ENCODE measurements around the gene MAB21L1. TPM values are rescaled to one million over a fixed set of nuclear protein-coding genes. Genes with fewer than 3 reads are reported as not detected.

The MAB21L1 gene
- total RNA-seq, 1 experiment from 2014 or later = 0.74 TPM

DNA sequence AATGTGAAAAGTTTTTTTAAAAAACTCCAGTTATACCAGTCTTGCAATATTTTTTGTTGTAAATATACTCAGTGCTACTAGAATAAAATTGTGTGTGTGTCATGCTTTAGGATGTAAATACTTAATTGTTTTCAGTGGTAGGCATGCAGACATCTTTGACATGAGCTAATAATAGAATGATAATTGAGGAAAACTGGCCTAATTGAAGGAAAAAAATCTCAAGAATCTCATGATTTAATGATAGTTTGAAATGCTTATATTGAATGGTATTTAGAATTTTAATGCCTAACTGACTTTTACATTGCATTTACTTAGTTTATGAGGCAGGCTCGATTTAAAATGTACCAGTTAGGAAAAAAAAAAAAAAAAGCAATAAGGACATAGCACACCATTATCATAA, 3.2 kb upstream of the MAB21L1 start:
- DNase-seq (ENCODE audit: low read depth) = no peak

DNA sequence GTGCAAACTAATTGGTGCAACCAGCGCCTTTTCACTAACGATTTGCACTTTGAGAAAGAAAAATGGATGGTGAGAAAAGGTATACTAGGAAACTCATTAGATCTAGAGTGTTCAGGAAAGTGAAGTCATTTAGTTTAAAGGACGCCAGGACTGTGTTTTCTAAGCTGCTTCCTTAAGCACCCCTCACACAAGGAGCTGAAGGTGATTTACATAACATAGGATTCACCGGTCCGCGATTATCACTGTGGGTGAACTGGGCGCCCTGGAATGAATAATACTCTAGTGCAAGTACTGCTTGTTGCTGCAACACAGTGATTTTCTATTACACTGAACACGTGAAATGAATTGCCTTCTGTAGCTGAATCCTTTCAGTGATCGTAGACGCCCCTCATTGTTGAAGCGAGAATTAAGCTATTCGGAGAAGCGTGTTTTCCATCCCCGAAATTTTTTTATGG, 2.6 kb upstream of the MAB21L1 start:
- DNase-seq (ENCODE audit: low read depth) = no peak

DNA sequence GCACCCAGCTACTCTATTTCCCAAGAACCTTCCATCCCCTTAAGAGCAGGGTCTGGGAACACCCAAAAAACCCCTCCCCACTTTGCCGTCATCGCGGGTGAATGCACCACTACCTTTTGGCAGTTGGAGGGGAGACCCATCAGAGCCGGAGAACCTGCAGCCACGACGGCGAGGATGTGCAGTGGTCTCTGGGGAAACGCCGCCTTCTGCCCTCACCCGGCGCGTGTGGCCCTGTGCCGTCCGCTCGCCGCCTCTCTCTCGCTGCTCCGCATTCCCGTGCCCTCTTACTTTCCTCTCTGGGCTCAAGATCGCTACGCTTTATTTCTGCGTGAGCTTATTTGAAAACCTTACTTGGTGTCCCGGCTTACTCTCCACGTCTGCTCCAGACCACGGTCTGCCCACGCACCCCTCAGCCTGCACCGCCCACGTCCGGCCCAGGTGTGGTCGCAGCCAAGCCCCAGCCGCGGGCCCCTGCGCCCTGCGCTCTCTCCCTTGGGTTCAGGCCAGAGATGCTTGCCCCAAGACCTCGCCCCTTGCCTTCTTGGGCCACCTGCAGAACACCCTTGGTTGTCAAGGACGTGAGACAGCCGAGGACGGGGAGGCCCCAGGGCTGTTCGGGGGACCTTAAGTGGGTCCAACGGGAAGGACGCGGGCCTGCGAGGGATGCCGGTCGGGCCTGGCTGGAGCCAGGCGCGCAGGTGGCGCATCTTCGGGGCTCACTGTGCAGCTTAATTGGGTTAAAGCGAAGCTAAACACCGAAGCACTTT, 2.0 kb upstream of the MAB21L1 start:
- DNase-seq (ENCODE audit: low read depth) = no peak

DNA sequence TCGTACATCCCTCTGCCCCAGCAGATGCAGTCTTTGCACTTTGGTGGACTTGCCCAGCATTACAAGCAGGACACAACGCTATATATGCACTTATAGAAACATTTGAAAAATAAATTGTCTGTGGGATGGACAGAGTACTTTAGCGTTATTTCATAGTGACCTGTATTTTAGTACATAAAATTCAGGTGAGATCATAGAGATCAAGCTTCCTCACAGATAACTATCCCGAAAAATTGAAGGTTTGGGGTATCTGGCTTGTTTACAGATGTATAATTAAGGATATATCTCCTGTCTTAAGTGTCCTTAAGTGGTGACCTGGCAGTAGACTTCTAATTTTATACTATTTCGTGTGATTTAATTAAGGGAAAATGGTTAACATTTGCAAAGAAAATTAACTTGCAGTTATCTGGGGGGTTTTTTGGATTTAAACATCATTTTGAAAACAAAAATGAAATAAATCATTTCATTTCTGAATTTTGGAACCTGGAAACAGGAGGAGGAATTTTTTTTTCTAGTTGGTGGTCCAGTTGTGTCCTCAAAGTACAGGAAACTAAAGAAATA, 977 bp upstream of the MAB21L1 start:
- no peak for DNase-seq (ENCODE audit: low read depth)

DNA sequence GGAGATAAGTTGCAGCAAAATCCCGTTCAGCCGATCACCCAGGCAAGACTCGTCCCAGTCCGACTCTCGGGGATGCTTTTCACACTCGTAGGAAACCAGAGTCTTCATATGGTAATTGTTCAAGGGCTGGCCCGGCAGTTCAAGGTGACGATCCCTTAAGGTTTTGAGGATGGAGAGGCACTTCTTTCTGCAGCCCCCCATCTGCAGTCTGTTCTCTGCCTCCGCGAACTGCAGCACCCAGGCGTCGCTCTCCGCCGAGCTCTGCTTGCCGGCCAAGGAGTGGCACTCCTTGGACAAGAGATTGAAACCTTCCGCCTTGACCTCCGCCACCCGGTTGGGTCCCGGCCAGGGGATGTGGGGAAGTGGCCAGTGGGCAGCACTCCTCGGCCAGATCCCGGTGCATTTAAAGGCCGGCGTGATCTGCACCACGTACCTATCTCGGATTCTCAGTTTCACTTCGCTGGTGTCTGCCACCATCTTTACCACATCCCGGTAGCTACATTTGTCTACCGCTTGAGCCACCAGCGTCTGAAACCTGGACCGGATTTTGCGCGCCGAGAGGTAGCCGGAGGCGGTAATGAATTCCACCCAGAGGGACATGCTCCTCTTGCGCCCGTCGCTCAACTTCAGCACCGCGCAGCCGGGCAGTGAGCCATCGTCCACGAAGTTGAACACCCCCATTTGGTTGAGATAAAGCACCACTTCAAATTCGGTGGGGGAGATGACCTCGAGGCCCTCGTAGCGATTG, 1.1 kb downstream of the MAB21L1 start:
- DNase-seq (ENCODE audit: low read depth) = peak; percentile 54

DNA sequence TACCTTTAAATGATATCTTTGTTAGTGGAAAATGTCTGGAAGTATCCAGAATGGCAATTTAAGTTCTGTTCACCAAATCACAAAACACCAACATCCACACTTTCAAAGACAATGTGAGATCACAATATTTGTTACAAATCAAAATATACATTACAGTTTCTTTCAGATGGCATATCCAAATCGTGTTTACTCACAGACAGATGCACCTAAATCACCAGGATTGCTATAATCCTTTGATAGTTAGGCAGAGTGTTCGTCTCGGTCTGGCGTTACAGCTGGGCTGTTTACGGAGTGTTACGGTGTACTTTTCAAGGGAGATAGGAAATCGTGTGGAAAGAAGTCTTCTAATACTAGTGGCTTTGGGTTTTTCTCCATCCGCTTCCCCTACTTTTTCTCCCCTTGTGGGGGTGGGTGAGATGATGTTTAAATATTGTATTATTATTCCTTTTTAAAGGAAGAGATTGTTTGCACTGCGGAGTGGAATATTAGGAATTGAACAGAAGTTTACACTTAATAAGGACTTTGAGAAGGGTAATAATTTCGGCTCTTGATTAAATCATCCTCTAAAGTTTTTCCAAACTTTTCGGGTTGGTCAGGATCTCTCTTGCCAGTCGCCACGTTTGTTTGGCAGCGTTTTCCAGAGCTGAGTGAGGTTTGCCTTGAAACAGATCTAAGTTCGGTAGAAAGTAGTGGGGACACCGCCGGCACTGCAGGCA, 1.8 kb downstream of the MAB21L1 start:
- peak; percentile 4 for DNase-seq (ENCODE audit: low read depth)

DNA sequence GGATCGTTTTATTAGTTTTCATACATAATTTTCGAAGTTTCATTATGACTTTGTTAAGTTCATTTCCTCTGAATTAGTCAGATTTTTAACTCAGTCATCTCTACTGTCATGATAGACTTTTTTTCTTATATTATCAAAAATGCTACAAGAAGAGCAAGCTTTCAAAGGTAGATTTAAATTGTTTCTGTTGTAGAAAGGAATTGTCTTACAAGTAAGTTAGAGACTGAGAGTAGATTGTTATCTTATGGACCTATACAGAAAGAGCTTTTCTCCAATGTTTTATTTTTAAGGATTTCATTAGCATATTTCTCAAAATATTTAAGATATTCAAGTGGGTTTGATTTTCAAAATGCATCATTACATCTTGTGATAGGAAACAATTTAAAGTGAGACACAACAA, 2.7 kb downstream of the MAB21L1 start:
- no peak for DNase-seq (ENCODE audit: low read depth)

DNA sequence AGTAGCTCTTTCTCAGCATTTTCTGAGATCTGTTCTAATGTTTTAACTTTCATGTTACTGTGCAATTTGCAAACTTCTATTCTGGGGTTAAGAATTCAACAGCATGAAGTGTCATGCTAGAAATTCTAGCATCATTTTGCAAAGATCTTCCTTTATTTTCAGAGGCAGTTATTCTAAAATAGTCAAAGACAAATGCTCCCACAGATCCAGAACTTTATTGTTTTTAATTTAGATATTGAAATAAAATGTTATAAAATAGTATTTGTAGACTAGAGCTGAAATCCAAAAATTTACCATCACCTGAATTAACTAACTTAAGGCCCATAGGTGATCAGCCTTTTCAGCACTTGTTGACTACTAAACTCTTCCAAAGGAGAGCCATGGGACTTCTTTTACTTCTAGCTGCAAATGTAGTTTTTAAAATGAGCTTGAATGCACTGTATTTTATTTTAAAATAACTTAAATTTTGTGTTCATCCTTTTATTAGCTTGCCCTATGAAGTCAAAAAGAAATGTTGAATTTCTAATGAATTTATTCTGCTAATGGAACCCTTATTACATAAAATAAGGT, 3.2 kb downstream of the MAB21L1 start:
- no peak for DNase-seq (ENCODE audit: low read depth)

DNA sequence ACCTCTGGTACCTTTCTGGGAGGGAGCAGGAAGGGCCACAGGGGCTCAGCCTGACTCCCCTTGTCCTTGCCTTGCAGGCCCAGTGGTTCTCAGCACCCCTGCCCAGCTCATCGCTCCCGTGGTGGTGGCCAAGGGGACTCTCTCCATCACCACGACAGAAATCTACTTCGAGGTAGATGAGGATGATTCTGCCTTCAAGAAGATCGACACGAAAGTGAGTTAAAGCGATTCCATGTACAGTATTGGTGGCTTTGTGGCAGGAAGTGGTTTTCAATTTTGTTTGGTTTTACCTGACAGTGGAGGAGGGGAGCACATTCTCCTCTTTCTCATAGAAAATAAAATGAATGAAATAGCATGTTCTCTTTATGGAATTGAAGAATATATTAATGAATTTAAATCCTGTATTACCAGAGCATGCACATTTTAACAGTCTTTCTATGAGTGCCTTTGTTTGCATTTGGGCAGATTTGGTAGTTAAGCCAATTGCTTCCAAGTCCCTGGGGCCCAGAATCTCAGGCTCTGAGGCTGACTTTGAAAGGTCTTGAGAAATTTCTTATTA, 4.1 kb downstream of the MAB21L1 start:
- DNase-seq (ENCODE audit: low read depth) = no peak

DNA sequence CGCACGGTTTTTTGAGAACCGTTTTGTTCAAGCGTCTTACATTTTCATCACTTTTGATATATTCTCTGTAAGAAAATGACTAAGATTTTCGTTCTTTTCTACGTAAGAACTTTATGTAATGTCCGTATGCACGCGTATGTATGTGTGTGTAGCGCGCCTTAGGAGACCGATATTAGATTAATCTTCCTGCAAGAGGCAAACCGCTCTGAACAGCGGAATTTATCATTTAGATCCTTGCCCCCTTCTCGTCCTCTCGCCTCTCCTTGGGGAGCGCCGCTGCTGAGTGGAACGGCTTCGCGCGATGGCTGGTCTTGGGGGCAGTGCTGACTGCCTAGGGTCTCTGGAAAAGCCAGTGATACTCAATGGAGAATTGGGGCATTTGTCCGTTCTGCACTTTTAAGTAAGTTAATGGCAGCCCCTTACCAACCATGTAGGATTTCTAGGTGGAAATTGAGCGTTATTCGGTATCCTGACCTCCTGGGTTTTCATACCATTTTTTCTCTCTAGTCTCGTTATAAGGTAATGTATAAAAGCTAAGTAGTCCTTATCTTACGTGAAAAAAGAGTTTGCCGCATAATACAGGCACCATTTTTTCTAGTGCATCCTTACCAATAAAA, 4.7 kb downstream of the MAB21L1 start:
- no peak for DNase-seq (ENCODE audit: low read depth)

DNA sequence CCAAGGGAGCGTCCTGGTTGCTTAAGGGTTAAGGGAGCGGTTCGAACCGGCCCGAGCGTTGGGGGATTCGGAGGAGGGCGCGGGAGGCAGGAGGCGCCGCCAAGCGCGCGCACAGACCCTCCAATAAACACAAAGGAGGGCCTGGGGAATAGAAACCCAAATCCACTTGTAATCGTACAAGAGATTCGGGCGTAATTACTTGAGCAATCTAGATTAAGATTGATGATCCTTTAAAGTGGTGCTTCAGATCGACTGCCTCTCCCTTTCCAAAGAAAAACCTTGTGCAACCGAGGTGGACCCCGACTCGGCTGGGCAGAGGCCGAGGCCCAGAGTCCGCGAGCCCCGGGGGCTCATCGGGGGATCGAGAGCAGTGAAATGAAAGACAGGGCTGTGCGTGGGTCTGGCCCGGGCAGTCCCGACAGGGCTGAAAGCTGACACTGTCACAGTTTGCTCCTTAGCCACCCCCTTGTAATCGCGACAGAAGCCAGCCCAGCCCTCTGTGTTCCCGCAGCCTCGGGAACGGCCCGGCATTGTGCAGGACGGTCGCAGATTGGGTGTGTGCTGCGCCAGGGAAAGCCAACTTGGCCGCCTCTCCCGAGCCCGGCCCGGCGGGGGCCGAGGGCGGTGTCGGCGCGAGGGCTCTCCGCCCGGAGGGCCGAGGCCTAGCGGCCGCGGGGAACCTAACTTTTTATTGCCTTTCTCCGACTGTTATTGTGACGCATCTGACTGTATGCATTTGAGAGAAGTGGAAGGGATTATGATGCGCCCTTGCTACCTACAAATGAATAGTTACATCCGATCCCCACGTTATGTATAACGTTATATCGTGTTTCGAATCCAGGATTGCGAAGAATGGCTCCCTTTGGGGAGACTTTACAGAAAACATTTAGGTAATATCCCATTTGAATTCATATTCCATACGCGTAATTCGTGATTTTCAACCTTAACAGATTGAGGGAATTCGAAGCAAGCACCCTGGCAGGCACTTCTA, 5.5 kb downstream of the MAB21L1 start:
- no peak for DNase-seq (ENCODE audit: low read depth)

DNA sequence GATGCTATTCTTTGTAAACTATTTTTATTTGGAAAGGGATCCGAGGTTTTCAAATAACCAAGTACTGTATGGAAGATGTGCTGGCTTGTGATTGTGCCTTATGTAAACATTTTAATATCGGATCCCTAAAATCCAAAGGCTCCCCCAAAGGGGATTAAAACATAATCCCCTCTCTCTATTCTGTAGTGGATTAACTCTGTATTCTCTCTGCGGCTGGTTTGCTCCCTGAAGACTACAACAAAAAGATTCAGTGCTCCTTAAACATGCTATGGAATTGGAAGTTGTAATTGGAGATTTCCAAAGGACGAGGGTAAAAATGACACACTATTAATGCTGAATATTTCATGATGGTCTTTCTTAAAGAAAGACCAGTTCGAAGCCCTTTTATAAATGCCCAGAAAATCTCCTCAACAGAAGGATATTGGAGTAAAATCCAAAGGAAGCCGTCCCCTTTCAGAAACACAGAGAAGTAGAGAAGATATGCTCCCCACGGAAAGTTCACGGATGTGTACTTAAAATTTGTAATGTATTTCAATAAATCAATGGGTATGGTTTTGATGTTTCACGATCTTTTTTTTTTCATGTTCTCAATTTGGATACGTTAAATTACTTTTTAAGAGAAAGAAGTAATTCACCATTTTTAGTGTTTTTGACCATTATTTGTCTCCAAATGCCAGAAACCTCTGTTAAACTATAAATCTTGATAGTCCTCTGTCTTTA, 6.5 kb downstream of the MAB21L1 start:
- DNase-seq (ENCODE audit: low read depth) = no peak

DNA sequence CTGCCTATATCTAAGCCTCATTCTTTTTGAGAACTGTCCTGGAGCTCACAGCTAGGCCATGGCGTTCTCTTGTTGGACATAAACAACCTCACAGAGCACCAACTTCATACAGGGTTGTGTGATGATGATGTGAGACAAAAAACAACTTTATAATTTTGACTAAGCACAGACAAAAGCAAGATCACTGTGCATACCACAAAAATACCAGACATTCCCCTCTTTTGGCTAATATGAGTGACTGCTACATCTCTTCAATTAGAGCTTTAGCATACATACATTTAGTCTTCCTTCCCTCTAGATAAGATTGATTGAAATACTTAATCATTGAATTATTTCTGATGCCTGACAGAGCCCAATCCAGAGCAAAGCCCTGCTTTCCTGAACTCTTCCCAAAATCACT, 8.3 kb downstream of the MAB21L1 start:
- no peak for DNase-seq (ENCODE audit: low read depth)

DNA sequence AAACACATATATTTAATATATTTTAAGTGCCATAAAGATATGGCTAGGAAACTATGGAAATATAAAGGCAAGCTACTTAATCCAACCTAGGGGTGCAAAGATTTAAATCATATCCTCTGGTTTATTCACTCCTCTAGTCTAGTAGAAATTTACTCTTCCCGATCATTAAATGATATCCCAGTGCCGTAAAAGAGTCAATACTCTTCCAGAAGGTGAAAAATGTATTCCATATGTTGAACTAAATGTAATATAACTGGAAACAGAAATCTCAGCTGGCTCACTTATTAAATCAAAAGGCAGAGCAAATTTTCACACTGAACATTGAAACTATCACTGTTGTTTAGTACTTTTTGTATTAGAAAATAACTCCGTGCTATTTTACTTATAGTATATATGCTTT, 11.1 kb downstream of the MAB21L1 start:
- DNase-seq (ENCODE audit: low read depth) = no peak

DNA sequence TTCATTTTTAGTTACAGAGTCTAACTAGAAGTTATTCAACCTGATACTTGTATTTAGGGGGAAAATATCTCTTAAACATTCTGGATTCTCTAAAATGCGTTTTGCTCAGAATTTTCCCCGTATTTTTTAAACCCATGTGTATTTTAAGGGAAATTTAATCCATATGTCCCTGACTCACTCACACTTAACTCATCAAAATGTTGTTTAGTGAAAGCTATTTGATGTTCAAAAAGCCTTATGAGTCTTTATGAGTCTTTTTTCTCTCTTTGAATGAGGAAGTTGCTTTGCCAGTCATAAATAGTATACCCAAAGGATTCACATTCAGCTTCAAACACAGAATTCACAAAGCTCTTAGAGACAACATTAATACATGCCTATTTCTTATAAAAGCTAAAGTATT, 16.4 kb downstream of the MAB21L1 start:
- DNase-seq (ENCODE audit: low read depth) = no peak

DNA sequence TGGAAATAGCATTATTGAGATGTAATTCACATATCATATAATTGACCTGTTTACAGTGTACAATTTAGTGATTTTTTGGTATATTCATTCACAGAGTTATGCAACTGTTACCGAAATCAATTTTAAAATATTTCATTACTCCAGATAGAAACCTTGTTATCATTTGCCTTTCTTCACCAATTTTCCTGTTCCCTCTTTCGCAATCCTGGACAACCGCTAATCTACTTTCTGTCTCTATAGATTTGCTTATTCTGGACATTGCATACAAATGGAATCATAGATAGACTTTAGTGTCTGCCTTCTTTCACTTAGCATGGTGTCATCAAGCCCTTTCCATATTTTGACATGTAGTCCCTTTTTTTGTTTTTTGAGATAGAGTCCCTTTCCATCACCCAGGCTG, 19.2 kb downstream of the MAB21L1 start:
- no peak for DNase-seq (ENCODE audit: low read depth)

DNA sequence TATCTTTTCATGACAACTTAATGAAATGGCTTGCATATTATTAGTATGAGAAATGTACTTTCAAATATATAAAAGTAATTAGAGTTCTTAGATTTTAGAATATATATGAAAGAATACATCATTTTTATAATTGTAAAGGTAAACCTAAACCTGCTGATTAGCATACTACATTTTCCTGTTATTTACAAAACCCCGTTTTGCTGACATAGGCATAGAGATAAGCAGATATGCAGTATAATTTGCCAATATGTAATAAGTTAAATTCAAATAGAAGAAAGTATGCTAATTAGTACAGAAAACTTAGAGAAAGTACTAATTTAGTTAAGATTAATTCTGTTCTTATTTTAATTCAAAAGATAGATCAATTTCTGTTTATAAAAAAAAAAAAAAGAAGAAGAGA, 21.5 kb downstream of the MAB21L1 start:
- no peak for DNase-seq (ENCODE audit: low read depth)

DNA sequence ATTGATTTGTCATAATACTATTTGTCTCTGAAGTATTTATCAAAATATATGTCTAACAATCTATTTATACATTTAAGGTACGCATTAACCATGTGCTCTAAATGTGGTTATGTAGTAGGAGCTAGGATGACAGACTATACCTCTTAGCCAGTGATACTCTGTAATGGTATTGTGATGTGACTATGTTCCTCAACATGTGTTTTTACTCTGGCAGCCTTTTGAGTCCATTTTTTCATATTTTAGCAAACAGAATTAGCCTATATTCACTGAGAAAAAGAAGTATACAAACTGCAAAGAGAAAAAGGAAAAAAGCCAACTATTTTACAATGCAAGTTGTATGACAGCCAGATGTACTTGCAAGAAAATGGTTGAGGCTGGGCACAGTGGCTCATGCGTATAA, 26.7 kb downstream of the MAB21L1 start:
- no peak for DNase-seq (ENCODE audit: low read depth)

DNA sequence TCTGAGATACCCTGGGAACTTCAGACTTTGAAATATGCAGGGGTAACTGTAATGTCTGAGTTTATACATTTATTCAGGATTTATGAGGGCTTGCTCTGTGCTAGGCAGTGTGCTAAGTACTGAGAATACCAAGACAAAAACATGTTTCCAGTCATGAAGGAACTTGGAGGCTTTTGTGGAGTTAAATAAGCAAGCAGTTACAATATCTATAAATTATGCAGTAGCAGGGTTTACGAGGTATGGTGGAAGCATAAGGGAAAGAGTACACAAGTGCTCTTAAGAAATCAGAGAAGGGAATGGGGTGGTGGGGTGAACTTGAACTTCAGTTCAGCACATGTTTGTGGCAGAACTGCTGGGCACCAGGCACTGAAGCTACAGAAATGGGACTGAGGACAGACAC, 28.0 kb downstream of the MAB21L1 start:
- DNase-seq (ENCODE audit: low read depth) = no peak

Measured in Daoy (cell line).